HepG2 (cell line): ENCODE measurements around the gene BPI. TPM values are rescaled to one million over a fixed set of nuclear protein-coding genes. Genes with fewer than 3 reads are reported as not detected.
A peak's percentile ranks its signal among the peaks of the same experiment; 100 is the strongest.

Experiments
- EHMT2 ChIP-seq: fragments of 200-600 bp; sonication (generic); IDR thresholded peaks from 2 replicates; pipeline ENCODE4 v1.7.0; 2017; ENCODE audit warnings: antibody characterized with exemption, low read depth, low read length, borderline replicate concordance
- ETV5 ChIP-seq: IDR thresholded peaks from 2 replicates; pipeline ENCODE4 v1.6.1; 2018; ENCODE audit warnings: missing biosample characterization, missing genetic modification reagents, inconsistent platforms, borderline replicate concordance
- ETV6 ChIP-seq: sonication (generic); formaldehyde crosslinking; conservative IDR thresholded peaks from 2 replicates; pipeline ENCODE4 v1.4.0; 2020; ENCODE audit warnings: missing genetic modification reagents
- HOXA7 ChIP-seq: sonication (generic); formaldehyde crosslinking; IDR thresholded peaks from 2 replicates; pipeline ENCODE4 v1.8.1; 2022; ENCODE audit warnings: mild to moderate bottlenecking, missing genetic modification reagents, moderate library complexity
- JDP2 ChIP-seq: sonication (generic); formaldehyde crosslinking; IDR thresholded peaks from 2 replicates; pipeline ENCODE4 v1.8.1; 2022; ENCODE audit warnings: missing genetic modification reagents, borderline replicate concordance
- PCBP2 ChIP-seq: fragments of 200-400 bp; formaldehyde crosslinking; optimal IDR thresholded peaks from 2 replicates; pipeline ENCODE3; 2018; ENCODE audit warnings: low read length, low read depth; ENCODE audit not compliant: poor library complexity, severe bottlenecking
- RAD21 ChIP-seq: fragments of 450-650 bp; formaldehyde crosslinking; IDR thresholded peaks from 2 replicates; pipeline ENCODE4 v1.5.0; 2020; ENCODE audit warnings: mild to moderate bottlenecking
- SMC3 ChIP-seq: IDR thresholded peaks from 2 replicates; pipeline ENCODE4 v1.6.1; 2011; ENCODE audit warnings: low read length, improper control_type of control experiment
- SNRNP70 ChIP-seq: fragments of 200-400 bp; formaldehyde crosslinking; IDR thresholded peaks from 2 replicates; pipeline ENCODE4 v1.6.1; 2017; ENCODE audit warnings: mild to moderate bottlenecking, low read depth, low read length, moderate library complexity
- SPEN ChIP-seq: sonication (generic); formaldehyde crosslinking; IDR thresholded peaks from 2 replicates; pipeline ENCODE4 v1.5.1; 2020; ENCODE audit warnings: low read depth, mild to moderate bottlenecking, missing genetic modification reagents
- SSRP1 ChIP-seq: IDR thresholded peaks from 2 replicates; pipeline ENCODE4 v1.6.1; 2016; ENCODE audit warnings: control low read depth
- ZBTB21 ChIP-seq: sonication (generic); formaldehyde crosslinking; IDR thresholded peaks from 2 replicates; pipeline ENCODE4 v1.4.0; 2020; ENCODE audit warnings: missing genetic modification reagents
- ZFP90 ChIP-seq: sonication (generic); formaldehyde crosslinking; IDR thresholded peaks from 2 replicates; pipeline ENCODE4 v1.8.0; 2022; ENCODE audit warnings: missing genetic modification reagents, mild to moderate bottlenecking, inconsistent platforms, borderline replicate concordance
- ZKSCAN8 ChIP-seq: IDR thresholded peaks from 2 replicates; pipeline ENCODE4 v1.6.1; 2016; ENCODE audit warnings: borderline replicate concordance, missing genetic modification reagents, missing compliant biosample characterization
- ZMYM2 ChIP-seq: sonication (generic); formaldehyde crosslinking; IDR thresholded peaks from 2 replicates; pipeline ENCODE4 v1.8.0; 2022; ENCODE audit warnings: mild to moderate bottlenecking, missing genetic modification reagents
- ZNF225 ChIP-seq: sonication (generic); formaldehyde crosslinking; IDR thresholded peaks from 2 replicates; pipeline ENCODE4 v1.4.0; 2020; ENCODE audit warnings: mild to moderate bottlenecking, missing genetic modification reagents
- ZNF451 ChIP-seq: sonication (generic); formaldehyde crosslinking; IDR thresholded peaks from 2 replicates; pipeline ENCODE4 v1.5.0; 2020; ENCODE audit warnings: mild to moderate bottlenecking, missing genetic modification reagents
- ZSCAN30 ChIP-seq: sonication (generic); formaldehyde crosslinking; IDR thresholded peaks from 2 replicates; pipeline ENCODE4 v1.5.0; 2020; ENCODE audit warnings: mild to moderate bottlenecking, missing genetic modification reagents
- polyA plus RNA-seq, 8 experiments: library from polyadenylated mRNA; depleted of rRNA in 3 of 8; stranded (reverse) in 7 of 8; unstranded in 1 of 8; fragments of >200 nt; fragmentation: Illumina TruSeq in 4 of 8; extraction: Trizol in 4 of 8; gene quantifications; 2 replicates each; pipeline versions ENCODE4 v1.2.1 to v1.2.3, GENCODE V29; 2011 to 2016; ENCODE audit warnings: low read depth in 4 of 8, missing spikeins in 1 of 8, mixed read lengths in 1 of 8; ENCODE audit not compliant: insufficient read depth in 1 of 8
- total RNA-seq, 5 experiments: library from RNA; depleted of rRNA; stranded (reverse); fragments of >200 nt; fragmentation: Illumina TruSeq; extraction: Trizol; gene quantifications; 2 replicates each; pipeline ENCODE4 v1.2.3, GENCODE V29; 2016; ENCODE audit warnings: low read depth in 1 of 5
- TF ChIP-seq, protein P1 (sequence below): sonication (generic); formaldehyde crosslinking; IDR thresholded peaks from 2 replicates; pipeline ENCODE4 v1.5.0; 2020; ENCODE audit warnings: missing genetic modification reagents, mild to moderate bottlenecking, borderline replicate concordance
- TF ChIP-seq, protein P2 (sequence below): sonication (generic); formaldehyde crosslinking; IDR thresholded peaks from 2 replicates; pipeline ENCODE4 v1.4.0; 2020; ENCODE audit warnings: missing genetic modification reagents, mild to moderate bottlenecking, borderline replicate concordance
- TF ChIP-seq, protein P3 (sequence below): sonication (generic); formaldehyde crosslinking; IDR thresholded peaks from 2 replicates; pipeline ENCODE4 v1.4.0; 2020; ENCODE audit warnings: missing genetic modification reagents

BPI gene
- total and polyA plus RNA-seq, 2 of the 13 experiments (the other 11 are each of a cell fraction or from before 2014, with no cell fraction given) = not detected

- no peak for TF ChIP-seq RAD21 (CRISPR knock-in tag)
- no peak for TF ChIP-seq ZMYM2 (CRISPR knock-in tag)
- no peak for TF ChIP-seq HOXA7 (CRISPR knock-in tag)
- no peak for TF ChIP-seq SSRP1 (CRISPR knock-in tag)
- TF ChIP-seq ZNF451 = peak; percentile 60; the same call in 1 of the 2 replicates
- TF ChIP-seq ETV5 (CRISPR knock-in tag) = peak; percentile 7; the same call in 1 of the 2 replicates
- TF ChIP-seq, protein P1, sequence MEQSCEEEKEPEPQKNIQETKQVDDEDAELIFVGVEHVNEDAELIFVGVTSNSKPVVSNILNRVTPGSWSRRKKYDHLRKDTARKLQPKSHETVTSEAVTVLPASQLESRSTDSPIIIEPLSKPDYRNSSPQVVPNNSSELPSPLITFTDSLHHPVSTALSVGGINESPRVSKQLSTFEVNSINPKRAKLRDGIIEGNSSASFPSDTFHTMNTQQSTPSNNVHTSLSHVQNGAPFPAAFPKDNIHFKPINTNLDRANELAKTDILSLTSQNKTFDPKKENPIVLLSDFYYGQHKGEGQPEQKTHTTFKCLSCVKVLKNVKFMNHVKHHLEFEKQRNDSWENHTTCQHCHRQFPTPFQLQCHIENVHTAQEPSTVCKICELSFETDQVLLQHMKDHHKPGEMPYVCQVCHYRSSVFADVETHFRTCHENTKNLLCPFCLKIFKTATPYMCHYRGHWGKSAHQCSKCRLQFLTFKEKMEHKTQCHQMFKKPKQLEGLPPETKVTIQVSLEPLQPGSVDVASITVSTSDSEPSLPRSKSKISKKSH (CRISPR knock-in tag) = no peak; the same call in 1 of the 2 replicates
- TF ChIP-seq, protein P2, sequence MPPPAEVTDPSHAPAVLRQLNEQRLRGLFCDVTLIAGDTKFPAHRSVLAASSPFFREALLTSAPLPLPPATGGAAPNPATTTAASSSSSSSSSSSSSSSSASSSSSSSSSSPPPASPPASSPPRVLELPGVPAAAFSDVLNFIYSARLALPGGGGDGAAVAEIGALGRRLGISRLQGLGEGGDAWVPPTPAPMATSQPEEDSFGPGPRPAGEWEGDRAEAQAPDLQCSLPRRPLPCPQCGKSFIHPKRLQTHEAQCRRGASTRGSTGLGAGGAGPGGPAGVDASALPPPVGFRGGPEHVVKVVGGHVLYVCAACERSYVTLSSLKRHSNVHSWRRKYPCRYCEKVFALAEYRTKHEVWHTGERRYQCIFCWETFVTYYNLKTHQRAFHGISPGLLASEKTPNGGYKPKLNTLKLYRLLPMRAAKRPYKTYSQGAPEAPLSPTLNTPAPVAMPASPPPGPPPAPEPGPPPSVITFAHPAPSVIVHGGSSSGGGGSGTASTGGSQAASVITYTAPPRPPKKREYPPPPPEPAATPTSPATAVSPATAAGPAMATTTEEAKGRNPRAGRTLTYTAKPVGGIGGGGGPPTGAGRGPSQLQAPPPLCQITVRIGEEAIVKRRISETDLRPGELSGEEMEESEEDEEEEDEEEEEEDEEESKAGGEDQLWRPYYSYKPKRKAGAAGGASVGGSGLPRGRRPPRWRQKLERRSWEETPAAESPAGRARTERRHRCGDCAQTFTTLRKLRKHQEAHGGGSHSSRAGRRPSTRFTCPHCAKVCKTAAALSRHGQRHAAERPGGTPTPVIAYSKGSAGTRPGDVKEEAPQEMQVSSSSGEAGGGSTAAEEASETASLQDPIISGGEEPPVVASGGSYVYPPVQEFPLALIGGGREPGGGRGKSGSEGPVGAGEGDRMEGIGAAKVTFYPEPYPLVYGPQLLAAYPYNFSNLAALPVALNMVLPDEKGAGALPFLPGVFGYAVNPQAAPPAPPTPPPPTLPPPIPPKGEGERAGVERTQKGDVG (CRISPR knock-in tag) = 0 out of 2 replicates have a peak, but pooled peaks have one; percentile 50
- TF ChIP-seq SPEN (CRISPR knock-in tag) = peak; percentile 59
- no peak; the same call in 1 of the 2 replicates for TF ChIP-seq JDP2 (CRISPR knock-in tag)
- TF ChIP-seq ETV6 = no peak; the same call in 1 of the 2 replicates
- no peak for TF ChIP-seq PCBP2
- no peak for TF ChIP-seq ZSCAN30 (CRISPR knock-in tag)
- TF ChIP-seq EHMT2 = no peak
- TF ChIP-seq SNRNP70 = no peak
- TF ChIP-seq SMC3 = no peak
- TF ChIP-seq ZFP90 (CRISPR knock-in tag) = peak; percentile 61; the same call in 1 of the 2 replicates
- no peak; the same call in none of the 2 replicates for TF ChIP-seq ZNF225 (CRISPR knock-in tag)
- TF ChIP-seq, protein P3, sequence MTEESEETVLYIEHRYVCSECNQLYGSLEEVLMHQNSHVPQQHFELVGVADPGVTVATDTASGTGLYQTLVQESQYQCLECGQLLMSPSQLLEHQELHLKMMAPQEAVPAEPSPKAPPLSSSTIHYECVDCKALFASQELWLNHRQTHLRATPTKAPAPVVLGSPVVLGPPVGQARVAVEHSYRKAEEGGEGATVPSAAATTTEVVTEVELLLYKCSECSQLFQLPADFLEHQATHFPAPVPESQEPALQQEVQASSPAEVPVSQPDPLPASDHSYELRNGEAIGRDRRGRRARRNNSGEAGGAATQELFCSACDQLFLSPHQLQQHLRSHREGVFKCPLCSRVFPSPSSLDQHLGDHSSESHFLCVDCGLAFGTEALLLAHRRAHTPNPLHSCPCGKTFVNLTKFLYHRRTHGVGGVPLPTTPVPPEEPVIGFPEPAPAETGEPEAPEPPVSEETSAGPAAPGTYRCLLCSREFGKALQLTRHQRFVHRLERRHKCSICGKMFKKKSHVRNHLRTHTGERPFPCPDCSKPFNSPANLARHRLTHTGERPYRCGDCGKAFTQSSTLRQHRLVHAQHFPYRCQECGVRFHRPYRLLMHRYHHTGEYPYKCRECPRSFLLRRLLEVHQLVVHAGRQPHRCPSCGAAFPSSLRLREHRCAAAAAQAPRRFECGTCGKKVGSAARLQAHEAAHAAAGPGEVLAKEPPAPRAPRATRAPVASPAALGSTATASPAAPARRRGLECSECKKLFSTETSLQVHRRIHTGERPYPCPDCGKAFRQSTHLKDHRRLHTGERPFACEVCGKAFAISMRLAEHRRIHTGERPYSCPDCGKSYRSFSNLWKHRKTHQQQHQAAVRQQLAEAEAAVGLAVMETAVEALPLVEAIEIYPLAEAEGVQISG = 0 out of 2 replicates have a peak, but pooled peaks have one; percentile 19
- peak; percentile 66; the same call in 1 of the 2 replicates for TF ChIP-seq ZKSCAN8 (CRISPR knock-in tag)
- no peak for TF ChIP-seq ZBTB21 (CRISPR knock-in tag)
Observed at GRCh38 chr20:38343311-38344106, 39.6 kb downstream of the BPI start (continued).
